GM18499 (cell line): ENCODE measurements around the gene ANKRD44.

ENCODE experiments used
- ATAC-seq: cut with Tn5 transposase; IDR thresholded peaks from one replicate; pipeline ENCODE4 v1.9.1; 2021; ENCODE audit warnings: moderate number of reproducible peaks; ENCODE audit not compliant: insufficient read depth, unreplicated experiment

ANKRD44 gene

DNA sequence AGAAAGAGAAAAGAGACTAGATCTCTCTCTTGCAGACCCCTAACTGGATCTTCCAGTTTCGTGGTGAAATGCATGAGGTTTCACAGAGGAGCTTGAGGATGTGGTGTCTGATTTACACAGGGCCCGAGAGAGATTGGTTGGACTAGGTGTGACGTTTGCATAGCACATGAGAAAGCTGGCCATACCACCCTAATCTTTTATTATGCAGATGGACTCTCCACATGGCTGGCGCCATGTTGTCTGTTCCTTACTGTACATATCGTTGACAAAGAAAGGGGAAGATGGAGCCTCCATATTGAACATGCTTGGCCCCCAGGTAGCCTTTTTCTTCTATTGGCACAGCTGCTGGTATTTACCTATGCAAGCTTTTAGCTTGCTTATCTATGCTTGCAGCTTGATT is 356.6 kb downstream of the ANKRD44 start:
- ATAC-seq, result no peak

DNA sequence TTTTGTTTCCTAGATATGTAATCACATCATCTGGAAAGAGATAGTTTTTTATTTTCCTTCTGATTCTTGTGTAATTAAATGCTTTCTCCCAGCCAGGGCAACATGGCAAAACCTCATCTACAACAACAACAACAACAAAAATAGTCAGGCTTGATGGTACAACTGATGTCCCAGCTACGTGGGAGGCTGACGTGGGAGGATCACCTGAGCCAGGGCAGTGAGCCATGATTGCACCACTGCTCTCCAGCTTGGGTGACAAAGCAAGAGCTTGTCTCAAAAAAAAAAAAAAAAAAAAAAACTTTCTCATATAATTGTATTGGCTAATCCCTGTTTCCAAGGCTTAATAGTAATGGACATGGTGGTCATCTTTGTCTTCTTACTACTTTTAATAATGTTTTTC is 357.6 kb downstream of the ANKRD44 start:
- ATAC-seq, result no peak

DNA sequence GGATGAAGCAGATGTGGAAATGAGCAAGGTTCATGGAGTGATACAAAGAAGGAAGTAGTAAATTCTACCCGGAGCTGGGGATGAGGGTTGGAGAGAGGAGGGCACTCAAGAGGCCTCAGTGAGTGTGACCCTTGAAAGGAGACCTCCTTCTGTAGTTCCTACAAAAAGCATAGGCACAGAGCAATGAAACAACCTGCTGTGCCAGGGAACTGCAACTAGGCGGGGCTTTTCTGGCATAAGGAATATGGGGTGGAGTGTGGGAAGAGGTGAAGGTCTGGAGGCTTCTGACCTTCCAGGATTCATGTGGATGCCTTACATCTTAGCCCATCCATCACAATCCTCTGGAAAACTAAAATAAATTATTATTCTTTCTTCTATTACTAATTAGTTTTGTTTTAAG is 358.6 kb downstream of the ANKRD44 start:
- no peak for ATAC-seq

DNA sequence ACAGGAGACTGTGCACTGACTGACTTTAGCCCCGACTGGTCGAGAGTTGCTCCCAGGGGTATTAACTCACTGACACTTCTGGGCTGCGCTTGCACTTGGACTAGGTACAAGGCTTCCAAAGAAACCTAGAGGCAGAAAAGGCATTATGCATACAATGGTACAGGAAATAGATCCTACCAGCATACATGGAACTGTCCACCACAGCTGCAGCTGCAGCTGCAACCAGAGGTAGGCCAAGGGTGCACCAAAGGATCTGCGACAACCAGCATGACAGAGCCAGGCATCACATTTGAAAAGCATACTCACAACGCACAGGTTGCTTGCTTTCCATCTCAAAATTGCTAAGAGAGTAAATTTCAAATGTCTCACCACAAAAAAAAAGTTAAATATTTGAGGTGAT is 361.5 kb downstream of the ANKRD44 start:
- no peak for ATAC-seq

DNA sequence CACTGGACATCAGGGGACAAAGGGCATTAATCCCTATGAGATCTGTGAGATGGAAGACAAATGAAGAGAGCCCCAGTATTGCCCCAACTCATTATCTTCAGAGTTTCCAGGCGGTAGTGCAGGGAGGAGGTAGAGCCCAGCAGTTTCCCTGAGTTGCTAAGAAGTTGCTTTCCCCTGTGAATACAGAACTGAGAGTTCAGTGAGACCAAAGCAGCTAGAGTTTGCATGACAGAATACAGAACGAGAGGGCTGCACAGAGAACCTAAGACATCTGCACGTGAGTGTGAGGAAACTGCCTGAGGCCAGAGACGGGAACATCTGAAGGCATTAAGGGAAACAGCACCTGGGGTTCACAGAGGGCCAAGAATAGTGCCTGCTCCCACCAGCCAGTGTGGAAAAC is 366.0 kb downstream of the ANKRD44 start:
- ATAC-seq, result peak; percentile 92

DNA sequence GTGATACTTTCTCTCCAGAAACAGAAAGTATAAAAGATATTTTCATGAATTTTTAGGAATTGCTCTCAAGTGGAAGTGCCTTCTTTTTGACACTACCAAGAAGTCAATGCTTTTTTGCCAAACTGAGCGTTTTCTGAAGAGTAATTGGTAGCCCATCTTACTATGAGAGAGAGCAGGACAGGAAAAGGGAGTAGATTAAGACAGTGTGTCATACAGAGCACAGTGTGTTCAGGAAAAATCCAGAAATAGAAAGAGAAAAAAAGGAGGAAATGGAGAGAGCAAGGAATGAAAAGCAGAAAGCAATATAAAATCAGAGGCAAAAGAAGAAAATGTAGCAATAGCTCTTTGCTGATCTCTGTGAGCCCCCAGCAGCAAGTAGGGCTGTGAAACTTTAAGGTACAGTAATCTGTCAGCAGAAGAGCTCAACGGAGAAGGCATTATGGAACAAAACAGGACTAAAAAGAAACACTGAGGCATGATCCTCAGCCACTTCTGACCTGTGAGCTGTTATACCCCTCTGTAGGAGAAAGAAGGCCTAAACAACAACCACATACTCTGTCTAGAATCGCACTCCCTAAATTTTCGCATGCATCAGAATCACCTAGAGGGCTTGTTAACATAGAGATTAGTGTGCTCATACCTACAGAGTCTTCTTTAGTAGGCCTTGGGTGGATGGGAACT is 369.0 kb downstream of the ANKRD44 start:
- no peak for ATAC-seq

DNA sequence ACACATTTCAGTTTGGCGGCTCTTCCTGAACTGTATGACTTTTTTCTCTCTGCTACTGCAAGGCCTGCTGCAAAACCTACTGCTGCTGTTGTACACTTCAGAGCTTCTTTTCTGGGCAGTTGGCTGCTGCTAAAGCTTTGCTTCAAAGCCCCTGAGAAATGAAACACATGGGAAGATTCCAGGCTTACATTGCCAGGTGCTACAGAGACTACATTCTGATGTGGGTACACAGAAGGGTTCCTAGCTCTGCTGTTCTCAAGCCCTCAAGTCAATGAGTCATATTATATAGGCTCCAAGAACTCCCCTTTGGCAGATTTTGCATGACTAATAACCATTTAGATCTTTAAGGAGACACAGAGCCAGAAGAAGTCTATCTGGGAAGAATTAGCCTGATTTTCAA is 371.2 kb downstream of the ANKRD44 start:
- ATAC-seq, result no peak
